IMR-90 (cell line): ENCODE results near the gene TGDS. TPM values are rescaled to one million over a fixed set of nuclear protein-coding genes. Genes with fewer than 3 reads are reported as not detected.

Experiments used
- ATAC-seq: fragments of 200-7000 bp; cut with Tn5 transposase; 2 replicates; pipeline ENCODE4 v1.9.1; 2020; ENCODE audit warnings: low read depth, mild to moderate bottlenecking, moderate library complexity
- BruUV-seq: library from RNA; stranded (reverse); fragments of 400-500 nt; replicated peaks from 2 replicates; lab custom pipeline; 2021; lab: Mats Ljungman, UMichigan
- CTCF ChIA-PET: fragments of 300-600 bp; formaldehyde crosslinking; extraction: SDS; loops from one replicate; lab custom pipeline; 2021; ENCODE audit warnings: antibody characterized with exemption; lab: Yijun Ruan, JAX
- POLR2A ChIA-PET: fragments of 300-600 bp; sonication (Branson Sonifier 250); formaldehyde crosslinking; loops from one replicate; lab custom pipeline; 2022; ENCODE audit warnings: antibody characterized with exemption; ENCODE audit not compliant: unreplicated experiment; lab: Charles Lee
- DNase-seq: peaks from one replicate; pipeline ENCODE4 v3.0.0; 2013
- H2AFZ ChIP-seq: replicated peaks from 2 replicates; pipeline ENCODE3; 2013; ENCODE audit warnings: low read length, mild to moderate bottlenecking; ENCODE audit not compliant: poor library complexity
- H2AK5ac ChIP-seq: 2 replicates; pipeline ENCODE4 v1.6.1; 2013; ENCODE audit warnings: low read depth, low read length, inconsistent platforms
- H2AK9ac ChIP-seq: replicated peaks from 2 replicates; pipeline ENCODE3; 2013; ENCODE audit warnings: mild to moderate bottlenecking, low read depth, low read length, moderate library complexity; ENCODE audit not compliant: poor library complexity
- H2BK120ac ChIP-seq: 2 replicates; pipeline ENCODE4 v1.6.1; 2013; ENCODE audit warnings: low read depth, low read length, inconsistent platforms
- H2BK15ac ChIP-seq: 3 replicates; pipeline ENCODE4 v1.6.1; 2013; ENCODE audit warnings: low read depth, low read length, inconsistent platforms
- H2BK20ac ChIP-seq: 2 replicates; pipeline ENCODE4 v1.6.1; 2013; ENCODE audit warnings: low read depth, mild to moderate bottlenecking, inconsistent platforms, low read length, moderate library complexity
- H2BK5ac ChIP-seq: 2 replicates; pipeline ENCODE4 v1.6.1; 2013; ENCODE audit warnings: mild to moderate bottlenecking, low read depth, low read length, inconsistent platforms; ENCODE audit not compliant: poor library complexity, severe bottlenecking
- H3K14ac ChIP-seq: replicated peaks from 2 replicates; pipeline ENCODE4 v1.6.1; 2013; ENCODE audit warnings: low read depth, low read length, inconsistent platforms
- H3K18ac ChIP-seq: 2 replicates; pipeline ENCODE4 v1.6.1; 2013; ENCODE audit warnings: low read depth, low read length, control low read depth
- H3K23ac ChIP-seq: 2 replicates; pipeline ENCODE4 v1.6.1; 2013; ENCODE audit warnings: low read depth, low read length, inconsistent platforms
- H3K27ac ChIP-seq: 2 replicates; pipeline ENCODE4 v1.5.1; 2013; ENCODE audit warnings: mild to moderate bottlenecking, control low read depth, low read length; ENCODE audit not compliant: insufficient read depth
- H3K27me3 ChIP-seq: 2 replicates; pipeline ENCODE4 v1.6.1; 2013; ENCODE audit warnings: low read length; ENCODE audit not compliant: control insufficient read depth, insufficient read depth
- H3K36me3 ChIP-seq: 2 replicates; pipeline ENCODE4 v1.6.1; 2013; ENCODE audit warnings: low read length, mixed read lengths; ENCODE audit not compliant: control insufficient read depth, insufficient read depth
- H3K4ac ChIP-seq: 2 replicates; pipeline ENCODE4 v1.6.1; 2013; ENCODE audit warnings: low read depth, low read length, inconsistent platforms
- H3K4me1 ChIP-seq: 2 replicates; pipeline ENCODE4 v1.6.1; 2013; ENCODE audit warnings: low read length, mixed read lengths; ENCODE audit not compliant: control insufficient read depth, insufficient read depth
- H3K4me2 ChIP-seq: 2 replicates; pipeline ENCODE4 v1.6.1; 2013; ENCODE audit warnings: low read depth, mild to moderate bottlenecking, control low read depth, low read length, moderate library complexity
- H3K4me3 ChIP-seq: 2 replicates; pipeline ENCODE4 v1.5.1; 2013; ENCODE audit warnings: low read depth, mild to moderate bottlenecking, control low read depth, low read length, moderate library complexity; ENCODE audit not compliant: insufficient read depth
- H3K56ac ChIP-seq: 2 replicates; pipeline ENCODE4 v1.6.1; 2013; ENCODE audit warnings: low read length, inconsistent platforms; ENCODE audit not compliant: insufficient read depth; ENCODE audit errors: extremely low read depth
- H3K79me1 ChIP-seq, 2 experiments: 2 replicates each; pipeline ENCODE4 v1.6.1; 2013; ENCODE audit warnings: low read length in 2 of 2, inconsistent platforms in 1 of 2, low read depth in 1 of 2
- H3K9ac ChIP-seq: 2 replicates; pipeline ENCODE4 v1.6.1; 2013; ENCODE audit warnings: low read depth, low read length, control low read depth
- H3K9me1 ChIP-seq: 2 replicates; pipeline ENCODE4 v1.6.1; 2013; ENCODE audit warnings: low read length, inconsistent platforms; ENCODE audit not compliant: insufficient read depth
- H3K9me3 ChIP-seq: 2 replicates; pipeline ENCODE4 v1.6.1; 2013; ENCODE audit warnings: low read length; ENCODE audit not compliant: control insufficient read depth, insufficient read depth
- H4K20me1 ChIP-seq: 2 replicates; pipeline ENCODE4 v1.6.1; 2013; ENCODE audit warnings: low read length, inconsistent platforms; ENCODE audit not compliant: insufficient read depth
- H4K5ac ChIP-seq: 2 replicates; pipeline ENCODE4 v1.6.1; 2013; ENCODE audit warnings: mild to moderate bottlenecking, low read depth, low read length, control low read depth
- H4K8ac ChIP-seq, 2 experiments: 2 replicates each; pipeline ENCODE4 v1.6.1; 2013; ENCODE audit warnings: low read depth in 2 of 2, low read length in 2 of 2, control low read depth in 1 of 2, inconsistent platforms in 1 of 2
- H4K91ac ChIP-seq: 2 replicates; pipeline ENCODE4 v1.6.1; 2013; ENCODE audit warnings: low read depth, low read length, inconsistent platforms; ENCODE audit not compliant: insufficient read depth
- FOS ChIP-seq: fragments of 150-350 bp; IDR thresholded peaks from 2 replicates; pipeline ENCODE4 v1.6.1; 2016; ENCODE audit warnings: low read depth, low read length
- MAFK ChIP-seq: IDR thresholded peaks from 2 replicates; pipeline ENCODE4 v1.6.1; 2012; ENCODE audit warnings: low read depth, low read length, improper control_type of control experiment
- WGBS, 2 experiments: methylation state at CpG; one replicate each; pipeline versions ENCODE4 v1.1.5 to v1.1.7; 2013; ENCODE audit warnings: missing lambda C conversion rate in 2 of 2; ENCODE audit not compliant: insufficient read length in 1 of 2; ENCODE audit errors: extremely low coverage in 2 of 2; 5-methylcytosine and 5-hydroxymethylcytosine counted together
- dilution Hi-C: fragments of 300-500 bp; cut with HindIII; formaldehyde crosslinking; loops from one replicate; pipeline ENCODE4 v1.14.3; 2018; ENCODE audit warnings: low sequenced_read_pairs; ENCODE audit not compliant: unreplicated experiment
- in situ Hi-C: fragments of 300-500 bp; cut with MboI; formaldehyde crosslinking; loops from 3 replicates; pipeline ENCODE4 v1.14.3; 2019; ENCODE audit warnings: low sequenced_read_pairs, inconsistent platforms, mixed read lengths
- intact Hi-C: fragments of 100-400 bp; cut with micrococcal nuclease; formaldehyde crosslinking; loops from 2 replicates; pipeline ENCODE4 v1.10.0; 2022
- polyA plus RNA-seq, 3 experiments: library from polyadenylated mRNA; depleted of rRNA; stranded (reverse); fragments of >200 nt; gene quantifications; 2 replicates each; pipeline ENCODE4 v1.2.3, GENCODE V29; 2012; ENCODE audit warnings: low replicate concordance in 1 of 3
- total RNA-seq: library from RNA; depleted of rRNA; stranded (reverse); fragments of >200 nt; gene quantifications from 2 replicates; pipeline ENCODE4 v1.2.3, GENCODE V29; 2012

The TGDS gene
- total and polyA plus RNA-seq, 2 of the 4 experiments (the other 2 are of a cell fraction), result 9.6 to 15.6 TPM

DNA sequence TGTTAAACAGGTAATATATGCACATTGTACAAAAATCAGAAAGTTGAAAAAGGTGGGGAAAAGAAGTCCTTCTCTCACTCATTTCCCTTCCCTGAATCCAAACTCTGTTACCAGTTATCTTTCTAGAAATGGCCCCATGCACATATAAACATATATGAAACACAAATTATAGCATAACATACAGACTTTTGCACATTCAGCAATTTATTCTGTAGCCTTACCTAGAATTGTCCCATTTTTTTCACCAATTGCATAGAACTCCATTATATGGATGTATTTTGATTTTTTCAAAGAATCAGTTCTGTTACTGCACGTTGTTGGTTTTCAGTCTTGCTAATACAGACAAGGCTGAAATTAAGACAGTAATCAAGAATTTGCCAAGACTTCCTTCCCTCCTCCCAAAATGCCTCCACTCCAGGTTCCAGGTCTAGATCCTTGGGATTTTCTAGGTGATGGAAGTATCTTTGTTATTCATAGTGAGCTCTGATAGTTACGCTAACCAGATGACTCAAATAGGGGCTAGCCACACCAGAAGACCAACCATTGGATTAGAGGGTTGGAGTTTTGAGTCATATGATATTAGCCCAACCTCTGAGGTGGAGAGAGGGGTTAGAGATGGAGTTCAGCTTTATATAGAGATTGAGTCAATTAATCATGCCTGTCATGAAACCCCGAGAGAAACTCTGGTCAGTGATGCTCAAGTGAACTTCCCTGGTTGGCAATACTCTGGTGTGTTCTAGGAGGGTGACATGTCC, 36.5 kb upstream of the TGDS start:
- DNase-seq, result no peak
- ChIA-PET CTCF (no interaction called here), POLR2A (no interaction called here)
- no peak overlapping the region for H3K4me2 ChIP-seq
- dilution Hi-C loops, result no loop called here
- no peak overlapping the region for H4K91ac ChIP-seq
- H4K8ac ChIP-seq, result no peak overlapping the region
- H3K79me1 ChIP-seq, result no peaks in the 10 kb centered on the region
- no peak overlapping the region for H3K27ac ChIP-seq
- H3K9ac ChIP-seq, result no peak overlapping the region
- H3K36me3 ChIP-seq, result peaks cover 6% of the 10 kb centered on the region
- H3K4me1 ChIP-seq, result no peaks in the 10 kb centered on the region
- no peak overlapping the region for H2AK9ac ChIP-seq
- H3K18ac ChIP-seq, result no peak overlapping the region
- no peak overlapping the region for H2AFZ ChIP-seq
- no peak overlapping the region for H4K5ac ChIP-seq
- H2BK15ac ChIP-seq, result no peak overlapping the region
- TF ChIP-seq MAFK (peak; percentile 88), FOS (no peak)
- no peak overlapping the region for H2BK120ac ChIP-seq
- no peak overlapping the region for H3K4me3 ChIP-seq
- H3K23ac ChIP-seq, result no peak overlapping the region
- H2AK5ac ChIP-seq, result no peak overlapping the region
- H3K14ac ChIP-seq, result no peak overlapping the region
- H2BK5ac ChIP-seq, result no peak overlapping the region
- no peak overlapping the region for H3K4ac ChIP-seq
- H3K9me1 ChIP-seq, result no peaks in the 10 kb centered on the region
- H3K9me3 ChIP-seq, result no peaks in the 10 kb centered on the region
- in situ Hi-C loops, result no loop called here
- H4K20me1 ChIP-seq, result no peaks in the 10 kb centered on the region
- no peak overlapping the region for H2BK20ac ChIP-seq
- BruUV-seq, result no TSS peak
- ATAC-seq, result no peak
- intact Hi-C loops, result no loop called here
- H3K56ac ChIP-seq, result no peak overlapping the region
- no peaks in the 10 kb centered on the region for H3K27me3 ChIP-seq
- WGBS, 2 experiments, result no CpG with 5 or more reads among the region's 3 CpGs
